Stimulated activated CD4-positive, alpha-beta T cell treated with anti-CD3 and anti-CD28 coated beads, Interleukin-2, amount 100 ng/mL, for 24 hours (primary cell): Measurements from ENCODE around the gene ARHGAP29.

Source experiments
- DNase-seq, 2 donors: peaks; one replicate each; pipeline ENCODE4 v3.0.0-alpha.2; 2020

Gene ARHGAP29

DNA sequence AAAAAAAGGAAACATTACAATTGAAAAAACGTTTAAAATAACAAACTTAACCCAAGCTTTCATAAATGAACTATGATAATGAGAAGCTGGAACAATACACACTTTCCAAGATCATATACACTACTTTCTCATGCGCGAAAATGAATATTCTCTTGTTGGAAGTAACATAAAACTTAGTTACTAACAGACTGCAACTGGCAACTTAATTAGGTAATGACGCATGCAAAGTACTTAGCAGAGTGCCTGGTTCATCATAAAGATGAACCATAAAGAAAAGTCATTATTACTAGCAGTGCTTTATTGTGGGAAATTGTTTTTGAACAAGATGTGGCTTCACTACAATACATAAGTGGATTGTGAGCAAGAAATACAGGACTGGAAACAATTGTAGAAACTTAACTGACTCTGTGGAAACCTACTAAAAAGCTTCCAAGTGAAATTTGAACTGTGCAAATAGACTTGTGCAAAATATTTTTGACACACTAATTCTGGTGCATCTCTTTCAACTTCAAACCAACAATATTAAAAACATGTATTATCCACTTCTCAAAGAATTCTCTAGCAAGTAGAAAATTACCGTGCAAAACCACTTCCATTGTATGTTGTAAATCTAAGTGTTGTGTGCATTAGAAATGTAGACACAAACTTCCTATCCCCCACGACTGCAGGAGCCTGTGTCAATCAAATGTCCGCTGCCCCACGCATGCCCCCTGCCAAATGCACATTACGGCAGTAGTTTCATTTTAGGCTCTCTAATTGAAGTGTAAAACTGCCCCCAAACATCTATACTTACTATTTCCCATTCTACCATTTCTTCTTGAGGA, 2.0 kb downstream of the ARHGAP29 start:
- DNase-seq, result no peak

DNA sequence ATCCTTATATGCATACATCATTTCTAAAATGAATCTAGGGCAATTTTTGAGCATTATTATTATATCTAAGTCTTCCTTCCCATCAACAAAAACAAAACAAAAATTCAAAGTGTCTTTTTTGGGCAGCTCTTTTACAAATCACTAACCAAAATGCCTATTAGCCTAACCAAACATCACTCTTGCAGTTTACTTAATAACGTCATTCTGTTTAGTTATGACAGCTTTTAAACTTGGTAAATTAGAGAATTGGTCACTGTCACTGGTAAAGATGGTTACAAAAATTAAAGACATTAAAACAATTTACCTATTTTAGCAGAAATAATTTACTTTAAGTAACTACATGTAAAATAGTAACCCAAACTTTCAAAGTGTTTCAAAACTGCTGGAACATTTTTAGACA, 2.8 kb downstream of the ARHGAP29 start:
- no peak for DNase-seq

DNA sequence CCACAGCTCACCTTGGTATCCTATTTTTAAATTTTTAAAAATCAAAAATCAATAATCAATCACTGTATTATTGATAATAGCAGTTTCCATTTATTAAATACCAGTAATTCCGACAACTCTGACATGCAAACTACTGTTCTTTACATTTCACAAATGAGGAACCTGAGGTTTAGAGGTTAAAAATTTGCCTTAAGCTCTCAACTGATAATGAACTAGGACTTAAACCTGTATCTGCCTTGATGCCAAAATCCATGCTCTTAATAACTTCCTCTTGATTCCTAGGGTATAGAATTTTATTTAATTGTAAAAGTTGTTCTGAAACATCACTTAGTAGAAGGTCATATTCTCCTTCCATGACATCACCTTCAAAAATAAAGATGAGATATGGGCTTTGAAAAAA, 5.6 kb downstream of the ARHGAP29 start:
- no peak for DNase-seq

DNA sequence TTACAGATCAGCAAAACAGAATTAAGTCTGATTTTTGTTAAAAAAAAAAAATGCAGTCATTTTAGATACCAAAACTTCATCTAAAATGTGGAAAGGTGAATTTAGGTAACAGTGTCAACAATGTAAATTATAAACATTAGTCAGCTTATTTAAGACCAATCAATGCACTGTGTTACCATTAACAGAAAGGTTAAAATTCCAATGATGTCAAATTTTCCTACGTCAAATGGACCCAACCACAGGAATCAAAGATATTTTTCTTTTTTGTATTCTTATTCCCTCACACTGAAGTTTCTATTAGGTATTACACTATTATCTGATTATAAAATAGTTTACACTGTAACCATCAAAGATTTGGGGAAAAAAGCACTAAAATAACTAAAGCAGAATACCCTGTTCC, 6.5 kb downstream of the ARHGAP29 start:
- no peak for DNase-seq

DNA sequence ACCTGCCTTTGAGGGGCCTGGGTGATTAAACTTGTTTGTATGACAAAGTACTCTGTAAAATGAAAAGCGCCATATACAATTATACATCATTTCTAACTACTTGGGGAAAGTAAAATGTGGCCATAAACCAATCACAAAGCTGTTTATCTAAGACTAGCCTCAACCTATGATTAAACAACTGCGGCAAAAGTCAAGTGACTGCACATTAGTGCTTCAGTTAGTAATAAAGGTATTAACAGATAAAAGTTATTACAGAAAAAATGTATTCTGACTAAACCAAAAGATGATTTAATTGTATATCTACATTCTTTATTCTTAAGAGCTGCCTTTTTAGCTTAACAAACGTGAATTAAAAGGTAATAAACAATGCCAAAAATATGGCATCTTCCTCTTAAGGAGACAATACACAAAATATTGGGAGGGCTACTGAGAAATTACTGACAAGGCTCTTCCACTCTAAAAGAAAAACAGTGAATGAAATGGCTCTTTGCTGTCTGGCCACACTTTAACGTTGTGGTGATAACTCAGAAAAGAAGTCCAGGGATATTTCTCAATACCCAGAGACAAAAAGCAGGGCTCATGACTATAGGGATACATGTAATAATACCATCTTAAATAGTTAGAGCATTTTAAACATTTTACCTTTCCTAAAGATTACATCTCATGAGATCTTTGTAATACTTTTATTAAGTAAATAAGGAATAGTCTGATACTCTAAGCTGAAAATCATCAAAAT, 8.6 kb downstream of the ARHGAP29 start:
- no peak for DNase-seq

DNA sequence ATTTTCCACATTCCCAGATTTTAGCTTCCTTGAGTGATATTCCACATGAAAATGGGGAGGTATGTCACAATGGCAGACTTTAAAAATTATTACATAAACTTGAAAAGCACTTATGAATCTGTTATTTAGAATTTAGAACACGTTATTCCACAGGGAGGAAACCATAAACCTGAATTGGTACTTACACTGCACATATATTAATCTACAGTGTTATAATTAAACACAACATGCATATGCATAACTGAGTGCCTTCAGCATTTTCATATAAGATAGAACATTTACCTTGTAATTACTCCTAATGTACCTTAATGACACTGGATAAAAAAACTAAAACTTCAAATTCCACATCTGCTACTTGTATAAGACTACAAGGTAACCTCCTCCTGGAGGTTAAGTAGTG, 9.8 kb downstream of the ARHGAP29 start:
- no peak for DNase-seq

DNA sequence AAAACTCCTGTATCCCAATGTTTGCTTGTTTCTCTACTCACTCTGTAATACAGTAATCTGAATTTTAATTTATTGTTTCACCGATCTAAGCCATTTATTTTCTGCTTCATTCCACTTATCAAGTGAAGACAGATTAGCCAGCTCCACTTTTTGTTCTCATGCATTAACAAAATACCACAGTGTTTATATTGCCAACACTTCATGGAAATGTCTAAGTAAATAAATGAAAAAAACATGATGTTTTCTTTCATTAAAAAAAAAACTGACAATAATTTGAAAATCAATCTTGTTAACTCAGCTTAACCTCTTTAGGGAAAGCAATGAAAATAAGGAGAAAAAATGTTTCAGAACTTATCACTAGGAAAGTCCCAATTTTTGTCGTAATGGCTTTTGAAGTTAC, 11.5 kb downstream of the ARHGAP29 start:
- no peak for DNase-seq

DNA sequence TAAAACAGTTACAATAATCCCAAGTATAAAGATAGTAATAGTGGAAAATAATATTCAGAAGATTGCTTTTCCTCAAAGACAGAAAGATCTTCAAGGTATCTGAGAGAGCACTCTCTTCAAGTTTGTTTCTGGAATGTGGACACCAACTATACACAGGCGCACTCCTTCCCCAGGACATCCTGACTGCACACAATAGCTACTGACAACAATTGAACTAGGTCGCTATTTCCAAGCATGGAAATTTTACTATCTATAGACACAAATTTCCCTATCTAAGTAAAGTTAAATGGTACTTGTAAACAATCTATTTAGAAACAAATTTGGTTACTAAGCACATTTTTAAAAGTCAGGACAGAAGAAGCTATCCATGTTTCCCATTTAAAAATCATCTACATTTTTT, 19.1 kb downstream of the ARHGAP29 start:
- DNase-seq, result no peak

DNA sequence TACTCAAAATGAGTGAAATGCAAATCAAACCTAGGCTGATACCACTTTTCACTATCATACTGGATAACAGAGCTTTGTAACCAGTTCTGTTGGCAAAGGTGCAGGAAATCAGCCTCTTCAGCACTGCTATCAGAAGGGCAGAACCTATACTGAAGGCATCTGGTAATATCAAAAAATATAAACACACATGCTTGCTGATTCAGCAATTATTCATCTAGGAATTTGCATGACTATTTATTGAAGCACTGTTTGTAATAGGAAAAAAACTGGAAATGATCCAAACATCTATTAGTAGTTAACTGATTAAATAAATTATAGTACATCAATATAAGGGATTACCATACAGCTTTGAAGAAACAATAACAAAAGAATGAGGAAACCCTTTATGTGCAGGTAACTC, 21.4 kb downstream of the ARHGAP29 start:
- no peak for DNase-seq

DNA sequence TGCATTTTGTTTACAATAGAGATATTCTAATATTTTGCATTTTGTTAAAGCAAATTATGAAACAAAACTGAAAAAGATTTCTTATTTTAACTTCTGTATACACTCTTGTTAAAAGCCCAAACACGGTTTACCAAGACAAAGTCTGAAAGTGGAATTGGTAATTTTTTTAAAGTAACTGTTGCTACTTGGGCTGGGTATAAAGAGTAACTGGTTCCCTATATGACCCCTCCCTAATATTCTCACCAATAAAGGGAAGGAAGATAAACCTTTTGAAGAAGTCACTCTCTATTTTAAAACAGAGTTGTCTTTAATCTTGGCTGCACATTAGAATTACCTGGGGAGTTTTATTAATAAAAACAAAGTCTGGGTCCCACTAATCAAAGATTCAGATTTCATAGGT, 27.4 kb downstream of the ARHGAP29 start:
- DNase-seq, result no peak

DNA sequence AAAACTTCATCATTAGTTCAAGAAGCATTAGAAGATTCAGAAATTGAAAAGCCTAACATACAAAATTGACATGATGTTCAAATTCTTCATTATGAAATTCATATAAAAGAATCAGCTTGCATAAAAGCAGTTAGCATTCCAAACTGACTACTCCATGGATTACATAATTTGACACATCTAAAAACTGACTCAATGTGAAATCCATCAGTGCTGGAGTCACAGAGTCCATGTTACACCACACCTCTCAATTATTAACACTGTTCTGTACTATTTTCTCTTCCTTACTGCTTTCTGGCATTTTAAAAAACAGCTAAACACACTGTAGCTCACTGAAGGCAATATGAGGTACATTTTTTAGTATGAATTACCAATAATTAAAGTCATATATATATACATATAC, 28.0 kb downstream of the ARHGAP29 start:
- no peak for DNase-seq

DNA sequence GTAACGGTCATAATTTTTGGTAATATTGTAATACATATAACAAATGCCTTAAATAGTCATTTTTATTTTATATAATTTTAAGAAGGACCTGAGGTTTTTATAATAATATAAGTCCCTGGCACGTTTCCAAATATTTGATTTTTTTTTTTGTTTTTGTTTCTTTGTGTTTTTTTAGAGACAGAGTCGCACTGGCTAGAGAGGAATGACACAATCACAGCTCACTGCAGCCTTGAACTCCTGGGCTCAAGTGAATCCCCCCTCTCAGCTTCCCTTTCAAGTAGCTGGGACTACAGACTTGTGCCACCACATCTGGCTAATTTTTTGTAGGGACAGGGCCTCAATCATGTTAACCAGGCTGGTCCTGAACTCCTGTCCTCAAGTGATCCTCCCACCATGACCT, 29.7 kb downstream of the ARHGAP29 start:
- no peak for DNase-seq

DNA sequence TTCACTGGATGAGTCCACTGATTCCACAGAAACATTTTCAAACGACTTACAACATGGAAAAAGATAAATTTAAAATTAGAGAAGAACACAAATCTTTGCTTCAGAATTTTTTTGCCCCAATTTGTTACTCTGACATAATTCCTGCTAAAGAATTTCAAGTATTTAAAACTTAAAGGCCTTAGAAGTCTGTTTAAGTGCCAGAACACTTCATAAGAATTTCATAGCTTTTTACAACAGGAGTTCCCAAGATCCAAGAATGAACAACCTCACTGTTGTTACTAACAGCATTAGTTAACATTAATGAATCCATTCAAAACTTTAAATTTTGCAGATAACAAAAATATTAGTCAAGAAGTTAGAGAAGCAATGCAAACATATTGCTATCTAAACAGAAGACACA, 31.7 kb downstream of the ARHGAP29 start:
- no peak for DNase-seq

DNA sequence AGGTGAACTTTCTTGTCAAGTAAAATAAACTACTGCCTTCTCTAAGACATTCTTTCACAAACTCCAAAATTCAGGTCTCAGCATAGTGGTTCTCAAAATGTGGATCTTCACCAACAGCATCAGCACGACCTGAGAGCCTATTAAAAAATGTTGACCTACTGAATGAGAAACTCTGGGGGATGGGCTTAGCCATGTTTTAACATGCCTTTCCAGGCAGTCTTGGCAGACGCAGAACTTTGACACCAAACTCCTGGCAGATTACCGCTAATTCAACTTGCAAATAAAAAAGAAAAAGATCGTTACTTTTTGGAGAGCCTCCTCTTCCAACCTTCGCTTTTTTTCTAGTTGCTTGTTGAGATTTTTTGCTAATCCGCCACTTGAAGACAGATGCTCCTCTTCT, 35.1 kb downstream of the ARHGAP29 start:
- no peak for DNase-seq

DNA sequence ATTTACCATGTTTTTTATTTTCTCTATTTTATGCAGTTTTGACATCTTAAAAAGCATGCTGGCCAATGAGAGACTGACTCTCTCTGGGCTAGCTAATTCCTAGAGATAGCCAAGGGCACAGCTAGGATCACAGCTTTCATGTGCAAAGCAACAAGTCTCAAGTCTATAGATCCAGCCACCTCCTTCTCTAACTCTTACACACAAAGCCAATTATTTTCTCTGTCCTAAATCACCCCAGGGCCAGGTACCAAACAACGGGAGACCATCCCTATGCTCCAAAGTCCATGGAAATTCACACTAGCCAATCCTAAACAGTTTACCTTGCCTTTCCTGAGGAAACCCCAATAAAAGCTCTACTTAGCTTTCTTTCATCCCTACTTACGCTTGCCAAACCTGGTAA, 38.0 kb downstream of the ARHGAP29 start:
- no peak for DNase-seq

DNA sequence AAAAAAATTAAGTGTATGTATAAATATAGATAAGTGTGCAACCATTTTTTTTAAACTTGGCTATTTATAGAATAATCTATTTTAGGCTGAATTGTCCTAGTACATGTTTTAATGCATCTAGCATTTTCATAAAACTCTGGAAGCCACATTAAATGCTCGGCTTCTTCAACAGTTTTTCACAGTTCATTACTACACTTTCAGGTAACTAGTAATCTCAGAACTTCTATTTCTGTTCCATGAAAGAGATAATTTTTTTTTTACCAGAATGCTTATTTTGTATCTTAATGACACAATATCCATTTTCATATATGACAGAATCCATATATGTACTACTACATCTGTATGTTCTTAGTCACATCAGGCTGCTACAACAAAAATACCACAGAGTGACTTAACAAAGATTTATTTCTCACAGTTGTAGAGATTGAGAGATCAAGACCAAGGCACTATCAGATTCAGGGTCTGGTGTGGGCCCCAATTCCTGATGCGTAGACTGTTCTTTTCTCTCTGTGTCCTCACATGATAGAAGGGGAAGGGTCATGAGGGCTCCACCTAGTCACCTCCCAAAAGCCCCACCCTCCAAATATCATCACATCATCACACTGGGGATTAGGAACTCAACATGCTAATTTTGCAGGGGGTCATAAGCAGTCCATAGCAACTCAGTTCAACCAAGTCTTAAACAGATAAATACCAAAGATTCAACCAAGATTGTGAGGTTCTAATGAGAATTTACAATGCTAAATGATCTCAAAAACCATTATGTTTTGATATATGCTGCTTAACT, 43.1 kb downstream of the ARHGAP29 start:
- no peak for DNase-seq

DNA sequence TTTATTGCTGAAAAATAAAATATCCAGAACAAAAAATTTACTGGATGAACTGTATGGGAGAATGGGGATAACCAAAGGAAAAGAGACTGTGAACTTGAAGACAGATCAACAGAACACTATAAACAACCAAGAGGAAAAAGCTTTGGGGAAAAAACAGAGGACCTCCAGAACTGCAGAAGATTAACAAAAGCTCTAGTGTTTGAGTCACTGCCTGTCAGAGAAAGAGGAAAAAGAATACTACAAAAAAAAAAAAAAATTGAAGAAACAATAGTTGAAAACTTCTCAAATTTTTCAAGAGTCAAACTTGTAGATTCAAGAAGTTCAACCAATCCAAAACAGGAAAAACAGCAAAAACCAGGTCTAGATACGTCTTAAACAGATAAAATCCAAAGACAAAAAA, 44.3 kb downstream of the ARHGAP29 start:
- DNase-seq, result no peak

DNA sequence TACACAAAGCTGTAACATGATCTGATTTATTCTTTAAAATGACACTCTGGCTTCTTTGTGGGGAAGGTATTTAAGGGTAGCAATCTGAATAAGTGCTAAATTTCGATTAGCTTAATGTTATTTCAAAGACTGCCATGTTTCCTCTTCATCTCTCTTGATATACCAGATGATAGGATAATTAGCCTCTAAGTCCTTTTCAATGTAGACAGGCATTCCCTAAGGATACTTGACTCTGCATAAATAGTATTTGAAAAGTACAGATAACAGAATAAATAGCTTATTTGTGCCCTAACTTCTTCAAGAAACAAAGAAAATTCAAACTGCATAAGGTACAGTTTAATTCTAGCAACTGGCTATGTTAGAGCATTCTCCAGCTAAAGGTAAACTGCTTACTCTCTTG, 46.2 kb downstream of the ARHGAP29 start:
- DNase-seq, result no peak

DNA sequence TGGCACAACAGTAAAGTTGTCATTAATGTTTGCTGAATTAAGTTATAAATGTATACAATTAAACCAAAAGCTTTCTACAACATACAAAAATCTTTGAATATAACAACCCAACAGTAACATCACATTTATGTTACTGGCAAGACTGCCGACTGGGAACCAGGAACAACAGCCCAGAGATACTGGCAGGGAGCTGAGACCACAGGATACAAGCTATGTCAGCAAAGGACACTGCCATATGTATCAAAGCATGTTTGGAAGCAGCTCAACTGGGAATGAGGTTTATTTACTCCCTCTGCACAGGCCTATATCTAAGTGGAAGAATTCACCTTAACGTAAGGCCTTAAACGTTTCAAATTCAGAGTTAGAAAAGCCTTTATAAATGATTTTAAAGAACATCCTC, 50.4 kb downstream of the ARHGAP29 start:
- DNase-seq, result no peak

DNA sequence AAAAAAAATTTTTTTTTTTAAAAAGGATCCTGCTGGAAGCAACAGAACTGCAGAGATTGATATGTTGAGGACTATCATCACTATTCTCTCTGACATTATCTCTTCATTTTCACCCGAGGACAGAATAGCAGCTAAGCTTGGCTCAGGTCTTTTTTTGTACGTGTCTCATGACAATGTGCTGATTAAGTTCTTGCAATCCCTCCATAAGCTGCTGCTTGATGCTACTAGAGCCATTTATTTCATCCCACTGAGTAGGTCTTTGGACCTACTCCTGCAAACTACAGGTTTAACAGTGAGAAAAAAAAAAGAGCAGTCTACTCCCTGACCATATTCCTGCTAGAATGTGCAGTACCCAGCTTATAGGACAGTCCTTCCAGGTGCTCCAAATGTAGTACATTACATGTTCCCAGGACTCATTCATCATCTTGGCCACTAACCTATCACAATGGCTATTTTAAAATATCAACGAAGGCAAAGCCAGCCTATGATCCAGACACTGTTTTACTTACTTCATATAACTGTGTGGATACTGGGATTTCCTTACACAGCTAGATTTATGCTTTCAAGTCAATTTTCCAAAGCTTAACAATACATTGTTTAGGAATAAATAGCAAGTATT, 54.1 kb downstream of the ARHGAP29 start:
- DNase-seq, result no peak

DNA sequence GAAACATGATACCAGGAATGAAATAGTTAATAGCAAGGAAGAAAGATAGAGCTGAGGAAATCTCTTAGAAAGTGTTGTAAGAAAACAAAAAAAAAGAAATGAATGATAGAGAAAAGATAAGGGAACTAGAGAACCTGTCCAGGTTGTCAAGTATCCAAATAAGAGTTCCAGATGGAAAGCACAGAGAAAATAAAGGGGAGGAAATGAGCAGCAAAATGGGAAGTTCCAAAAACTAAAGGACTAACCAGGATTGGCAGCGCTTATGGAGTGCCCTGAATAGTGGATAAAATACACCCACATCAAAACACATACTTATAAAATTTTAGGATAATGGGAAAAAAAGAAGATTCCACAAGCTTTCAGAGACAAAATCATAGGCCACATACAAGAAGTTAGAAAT, 55.2 kb downstream of the ARHGAP29 start:
- DNase-seq, result no peak

DNA sequence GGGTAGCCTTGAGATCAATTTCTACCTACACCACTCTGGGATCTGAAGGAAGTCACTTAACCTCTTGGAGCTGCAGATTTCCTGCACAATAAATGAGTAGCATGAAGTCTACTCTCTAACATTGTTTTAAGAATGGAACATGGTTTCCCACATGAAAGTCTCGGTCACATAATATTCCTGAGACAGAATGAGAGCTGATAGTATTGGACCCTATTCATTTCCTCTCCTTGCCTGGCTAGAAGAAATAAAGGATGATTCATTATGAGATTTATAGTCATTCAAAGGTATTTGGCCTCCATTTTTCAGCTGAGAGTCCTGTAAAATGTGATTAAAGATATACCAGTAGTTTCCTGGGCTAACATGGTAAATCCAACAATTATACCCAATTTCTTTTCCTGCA, 56.7 kb downstream of the ARHGAP29 start:
- DNase-seq, result no peak

DNA sequence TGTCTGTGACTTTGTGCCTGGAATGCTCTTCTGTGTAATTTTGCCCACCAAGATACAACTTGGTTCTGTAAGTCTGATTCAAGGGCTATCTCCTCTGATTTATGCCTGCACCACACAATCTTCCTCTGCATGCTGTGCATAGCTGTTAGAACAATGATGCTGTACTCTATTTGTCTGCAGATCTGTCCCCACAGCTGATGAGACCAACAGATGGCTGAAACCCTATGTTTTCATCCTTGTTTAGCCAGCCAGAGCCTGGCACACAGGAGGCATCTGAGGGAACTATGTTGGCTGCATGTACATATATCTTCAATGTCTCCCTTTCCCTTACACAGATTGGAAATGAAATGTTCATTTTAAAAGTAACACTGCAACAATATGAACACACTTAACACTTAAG, 58.5 kb downstream of the ARHGAP29 start:
- no peak for DNase-seq
